HG03139 (cell line): ENCODE results near the gene POTEG.
"Not testable (repeated sequence)": the region's sequence is repeated elsewhere in the genome, so short reads cannot be mapped to it uniquely, and the experiment has no call there.

Experiments
- ATAC-seq: cut with Tn5 transposase; IDR thresholded peaks from one replicate; pipeline ENCODE4 v1.9.1; 2021; ENCODE audit not compliant: unreplicated experiment

Gene POTEG

DNA sequence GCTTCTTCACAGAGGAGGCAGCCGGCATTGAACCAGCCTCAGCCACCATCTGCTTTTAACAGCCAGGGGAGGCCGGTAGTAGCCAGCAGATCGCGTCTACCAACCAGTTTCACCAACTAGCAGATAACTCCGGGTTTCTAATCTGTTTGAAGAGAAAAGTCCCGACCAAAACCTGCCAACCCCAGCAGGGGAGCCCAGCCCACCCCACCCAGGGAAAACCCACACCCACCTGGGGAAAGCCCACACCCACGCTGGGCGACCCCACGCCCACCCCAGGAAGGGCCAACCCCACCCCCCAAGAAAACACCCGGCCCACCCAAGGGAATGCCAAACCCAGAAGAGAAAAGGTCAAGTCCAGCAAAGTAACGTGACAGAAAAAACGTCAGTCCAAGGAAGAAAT is at the start of gene POTEG:
Gene POTEG (minus strand): TSS at position 101 of the 400 bp plus-strand sequence. CDS start 52 bp downstream, at position 49.
- ATAC-seq, result not testable (repeated sequence)

DNA sequence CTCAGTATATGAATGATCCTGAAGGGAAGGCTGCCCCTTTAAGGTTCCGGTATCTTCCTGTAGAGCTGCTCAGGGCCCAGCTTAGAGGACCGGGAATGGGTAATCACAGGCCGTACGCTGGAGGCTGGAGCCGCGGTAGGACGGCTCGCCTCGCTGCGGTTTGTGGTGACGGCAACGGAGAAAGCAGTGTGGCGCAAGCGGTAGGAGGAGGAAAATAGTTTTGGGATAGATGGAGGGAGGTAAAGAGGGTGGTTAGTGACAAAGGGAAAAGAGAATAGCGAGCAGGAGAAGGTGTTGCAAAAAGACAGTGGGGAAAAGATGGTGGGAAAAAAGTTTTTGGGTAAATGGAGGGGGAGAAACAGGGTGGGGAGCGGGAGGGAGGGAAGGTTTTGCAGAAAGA is 48.0 kb upstream of the POTEG start:
- not testable (repeated sequence) for ATAC-seq

DNA sequence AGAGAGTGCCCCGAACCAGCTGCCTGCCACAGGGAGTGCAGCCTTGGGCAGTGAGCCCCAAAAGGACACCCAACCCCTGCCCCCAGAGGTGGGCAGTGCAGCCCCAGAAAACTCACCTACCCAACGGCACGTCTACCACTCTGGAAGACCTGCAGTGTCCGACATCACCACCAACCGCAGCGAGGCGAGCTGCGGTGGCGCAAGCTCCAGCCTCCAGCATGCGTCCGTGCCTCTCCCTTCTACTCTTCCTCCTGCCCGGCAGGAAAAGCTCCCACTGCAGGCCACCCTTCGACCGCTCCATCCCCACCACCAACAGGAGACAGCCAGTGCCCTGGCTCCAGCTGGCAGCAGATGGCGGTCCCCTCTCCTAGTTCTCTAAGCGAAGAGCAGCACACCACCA is 47.3 kb upstream of the POTEG start:
- ATAC-seq, result not testable (repeated sequence)

DNA sequence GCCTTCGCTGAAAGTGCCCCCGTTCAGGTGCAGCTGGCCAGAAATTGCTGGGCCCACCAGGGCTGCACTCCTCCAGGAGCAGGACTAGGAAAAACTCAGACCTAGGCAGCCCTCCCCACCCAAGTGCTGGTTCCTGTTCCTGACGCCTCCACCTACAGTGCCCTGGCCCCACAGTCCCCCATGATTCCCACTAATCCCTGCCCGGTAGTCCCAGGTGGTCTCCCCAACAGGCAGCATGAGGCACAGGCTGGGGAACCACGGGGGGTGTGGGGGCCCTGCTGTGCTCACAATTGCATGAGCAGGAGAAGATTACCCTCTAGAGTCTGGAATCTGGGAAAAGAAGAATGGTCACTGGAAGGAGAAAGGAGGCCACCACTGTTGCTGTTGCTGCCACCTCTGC is 46.4 kb upstream of the POTEG start:
- ATAC-seq, result not testable (repeated sequence)

DNA sequence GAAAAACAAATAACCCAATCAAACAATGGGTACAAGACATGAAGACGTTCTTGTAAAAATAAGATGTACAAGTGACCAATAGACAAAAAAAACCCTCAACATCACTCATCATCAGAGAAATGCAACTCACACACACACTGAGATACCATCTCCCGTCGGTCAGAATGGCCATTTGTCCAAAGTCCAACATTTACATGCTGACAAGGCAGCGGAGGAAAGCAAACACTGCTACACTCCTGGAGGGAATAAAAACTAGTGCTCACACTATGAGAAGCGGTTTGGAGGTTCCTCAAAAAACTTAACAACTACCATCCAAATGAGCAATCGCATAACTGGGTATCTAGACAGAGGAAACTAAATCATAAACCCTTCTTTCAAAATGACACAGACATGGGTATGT is 11.6 kb upstream of the POTEG start:
- ATAC-seq, result not testable (repeated sequence)

DNA sequence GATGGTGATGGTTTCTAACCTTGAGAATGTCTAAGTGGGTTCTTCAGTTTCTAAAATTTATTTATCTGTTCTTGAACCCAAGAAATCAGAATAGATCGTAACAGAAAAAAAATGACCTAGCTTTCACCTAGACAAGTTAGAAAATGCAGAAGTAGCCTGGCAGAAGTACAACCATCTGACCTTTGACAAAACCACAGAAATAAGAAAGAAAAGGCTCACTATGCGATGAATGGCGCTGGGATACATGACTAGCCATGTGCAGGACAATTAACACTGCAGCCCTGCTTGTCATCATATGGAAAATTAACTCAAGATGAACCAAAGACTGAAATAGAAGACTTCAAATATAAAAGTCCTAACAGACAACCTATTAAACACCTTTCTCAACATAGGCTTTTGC is 5.7 kb upstream of the POTEG start:
- not testable (repeated sequence) for ATAC-seq

DNA sequence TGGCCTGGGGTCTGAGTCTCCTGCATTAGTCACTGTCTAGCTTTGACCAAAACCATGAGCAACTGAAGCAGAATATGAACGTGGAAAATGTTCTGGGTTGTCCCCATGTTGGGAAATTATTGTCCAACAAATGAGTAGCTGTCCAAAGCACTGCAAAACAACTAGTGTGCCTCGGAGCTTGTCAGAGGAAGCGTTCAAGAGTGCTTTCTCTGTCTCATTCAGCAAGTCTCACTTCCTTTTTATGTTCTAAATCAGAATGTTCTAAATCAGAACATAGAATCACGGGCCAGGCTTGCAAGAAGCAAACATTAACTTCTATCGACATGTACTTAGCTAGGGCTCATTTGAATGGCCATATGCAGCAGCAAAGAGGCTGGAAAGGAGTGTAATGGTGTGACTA is 5.1 kb upstream of the POTEG start:
- not testable (repeated sequence) for ATAC-seq

DNA sequence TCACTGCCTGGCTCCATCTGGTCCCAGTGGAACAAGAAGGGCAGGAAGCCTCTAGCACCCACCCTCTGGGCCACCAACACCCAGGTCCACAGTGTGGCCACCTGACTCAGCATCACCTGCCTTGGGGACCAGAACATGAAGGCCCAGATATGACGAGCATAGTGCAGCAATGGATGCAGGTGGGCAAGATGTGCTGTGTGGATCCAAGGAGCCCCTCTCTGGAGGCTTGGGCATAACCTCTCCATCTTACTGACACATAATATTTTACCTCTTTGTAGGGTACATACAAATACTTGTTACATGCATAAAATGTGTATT is 2.9 kb upstream of the POTEG start:
- not testable (repeated sequence) for ATAC-seq

DNA sequence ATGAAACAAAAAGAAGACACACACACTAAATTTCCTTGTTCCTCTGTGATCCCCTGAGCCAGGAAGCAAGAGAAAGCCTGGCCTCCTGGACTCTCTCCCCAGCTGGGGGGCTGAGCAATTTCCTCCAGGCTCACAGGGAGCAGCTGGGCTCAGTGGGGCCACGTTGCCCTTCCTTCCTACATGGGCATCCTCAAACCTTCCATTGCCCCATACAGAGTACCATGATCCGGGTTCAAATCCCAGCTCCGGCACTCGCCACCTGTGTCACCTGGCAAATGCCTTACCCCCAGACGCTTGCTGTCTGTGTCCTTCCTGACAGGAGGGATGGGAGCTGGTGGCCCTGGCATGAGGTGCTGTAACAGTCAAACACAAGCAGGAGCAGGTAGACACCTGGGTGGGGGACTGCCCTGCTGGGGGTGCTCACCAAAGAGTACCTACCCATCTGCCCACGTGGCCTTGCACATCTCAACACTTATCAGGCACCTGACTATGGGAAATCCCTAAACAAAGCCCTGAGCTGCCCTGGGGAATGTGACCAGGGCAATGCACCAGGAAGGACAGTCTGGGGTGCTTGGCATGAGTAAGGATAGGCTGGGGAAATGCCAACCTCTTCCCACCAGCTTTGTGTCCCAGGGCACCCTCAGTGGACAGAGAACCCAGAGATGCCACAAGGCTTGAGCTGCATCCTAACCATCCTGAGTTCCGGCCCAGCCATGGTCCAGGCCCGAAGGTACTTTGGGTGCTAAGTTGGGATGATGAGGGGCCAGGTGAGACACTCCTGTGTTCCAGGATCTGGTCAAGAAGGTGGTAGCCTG is 2.4 kb upstream of the POTEG start:
- not testable (repeated sequence) for ATAC-seq

DNA sequence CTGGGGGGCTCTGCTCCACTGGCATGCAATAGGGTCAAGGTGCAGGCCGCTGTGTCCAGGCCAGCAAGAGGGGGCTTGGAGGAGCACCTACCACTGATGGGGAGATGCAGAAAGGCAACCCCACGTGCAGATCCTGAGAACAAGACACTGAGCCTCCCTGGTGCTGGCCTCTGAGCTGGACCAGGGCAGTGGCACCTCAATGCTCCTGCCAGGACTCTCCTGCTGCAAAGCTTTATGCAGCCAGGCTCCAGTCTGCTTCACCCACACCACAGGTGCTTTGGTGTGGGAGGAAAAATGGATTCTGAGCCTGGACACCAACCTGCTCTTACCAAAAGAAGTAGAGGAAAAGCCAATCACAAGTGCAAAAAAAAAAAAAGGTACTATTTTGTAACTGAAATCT is 1.7 kb upstream of the POTEG start:
- not testable (repeated sequence) for ATAC-seq

DNA sequence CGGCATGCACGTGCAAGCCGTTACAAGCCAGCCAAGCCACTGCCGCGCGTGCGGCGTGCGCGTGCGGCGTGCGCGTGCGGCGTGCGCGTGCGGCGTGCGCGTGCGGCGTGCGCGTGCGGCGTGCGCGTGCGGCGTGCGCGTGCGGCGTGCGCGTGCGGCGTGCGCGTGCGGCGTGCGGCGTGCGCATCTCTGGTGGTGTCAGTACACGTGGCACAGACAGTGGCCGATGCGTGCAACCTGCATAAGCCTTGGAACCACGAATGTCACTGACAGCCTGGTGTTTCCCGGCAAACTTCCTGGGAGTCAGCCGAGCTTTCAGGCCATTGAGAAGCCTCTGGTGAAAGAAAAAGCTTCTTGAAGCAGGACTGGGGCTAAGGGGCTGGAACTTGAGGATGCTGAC is 750 bp upstream of the POTEG start:
- ATAC-seq, result not testable (repeated sequence)

DNA sequence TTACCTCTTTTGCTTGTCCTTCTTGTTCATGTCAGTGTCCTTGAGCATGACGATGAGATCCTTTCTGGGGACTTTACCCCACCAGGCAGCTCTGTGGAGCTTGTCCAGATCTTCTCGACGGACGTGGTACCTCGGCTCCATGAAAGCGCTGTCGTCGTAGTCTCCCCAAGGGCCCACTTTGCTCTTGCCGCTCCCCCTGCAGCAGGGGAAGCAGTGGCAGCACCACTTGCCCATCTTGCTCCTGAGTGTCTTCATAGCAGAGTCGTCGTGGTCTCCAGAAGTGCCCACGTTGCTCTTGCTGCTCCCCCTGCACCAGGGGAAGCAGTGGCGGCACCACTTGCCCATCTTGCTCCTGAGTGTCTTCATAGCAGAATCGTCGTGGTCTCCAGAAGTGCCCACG is 376 bp downstream of the POTEG start:
- not testable (repeated sequence) for ATAC-seq

DNA sequence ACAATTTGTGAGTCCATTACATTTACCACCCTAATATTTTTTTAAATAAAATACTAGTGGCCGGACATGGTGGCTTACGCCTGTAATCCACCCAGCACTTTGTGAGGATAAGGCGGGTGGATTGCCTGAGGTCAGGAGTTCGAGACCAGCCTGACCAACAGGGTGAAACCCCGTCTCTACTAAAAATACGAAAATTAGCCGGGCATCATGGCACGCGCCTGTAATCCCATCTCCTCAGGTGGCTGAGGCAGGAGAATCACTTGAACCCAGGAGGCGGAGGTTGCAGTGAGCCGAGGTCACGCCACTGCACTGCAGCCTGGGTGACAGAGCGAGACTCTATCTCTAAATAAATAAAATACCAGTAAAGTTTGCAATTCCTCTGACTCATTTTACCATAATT is 25.6 kb downstream of the POTEG start:
- not testable (repeated sequence) for ATAC-seq

DNA sequence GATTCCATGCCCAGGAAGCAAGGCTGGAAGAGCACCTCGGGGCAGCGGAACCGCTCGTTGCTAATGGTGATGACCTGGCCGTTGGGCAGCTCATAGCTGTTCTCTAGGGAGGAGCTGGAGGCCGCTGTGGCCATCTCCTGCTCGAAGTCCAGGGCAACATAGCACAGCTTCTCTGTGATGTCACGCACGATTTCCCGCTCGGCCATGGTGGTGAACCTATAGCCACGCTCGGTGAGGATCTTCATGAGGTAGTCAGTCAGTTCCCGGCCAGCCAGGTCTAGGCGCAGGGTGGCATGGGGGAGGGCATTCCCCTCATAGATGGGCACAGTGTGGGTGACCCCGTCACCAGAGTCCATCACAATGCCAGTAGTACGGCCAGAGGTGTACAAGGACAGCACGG is 32.0 kb downstream of the POTEG start:
- not testable (repeated sequence) for ATAC-seq

DNA sequence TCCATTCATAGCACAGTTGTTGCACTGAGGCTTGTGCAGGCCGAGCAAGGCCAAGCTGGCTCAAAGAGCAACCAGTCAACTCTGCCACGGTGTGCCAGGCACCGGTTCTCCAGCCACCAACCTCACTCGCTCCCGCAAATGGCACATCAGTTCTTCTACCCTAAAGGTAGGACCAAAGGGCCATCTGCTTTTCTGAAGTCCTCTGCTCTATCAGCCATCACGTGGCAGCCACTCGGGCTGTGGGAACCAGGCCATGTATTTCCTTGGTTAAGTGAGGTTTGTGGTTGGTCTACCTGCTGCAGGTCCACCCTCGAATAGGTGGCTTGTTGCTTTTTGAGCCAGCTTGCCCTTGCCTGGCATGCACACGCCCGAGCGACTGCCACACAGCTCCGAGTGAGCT is 39.4 kb downstream of the POTEG start:
- ATAC-seq, result not testable (repeated sequence)

DNA sequence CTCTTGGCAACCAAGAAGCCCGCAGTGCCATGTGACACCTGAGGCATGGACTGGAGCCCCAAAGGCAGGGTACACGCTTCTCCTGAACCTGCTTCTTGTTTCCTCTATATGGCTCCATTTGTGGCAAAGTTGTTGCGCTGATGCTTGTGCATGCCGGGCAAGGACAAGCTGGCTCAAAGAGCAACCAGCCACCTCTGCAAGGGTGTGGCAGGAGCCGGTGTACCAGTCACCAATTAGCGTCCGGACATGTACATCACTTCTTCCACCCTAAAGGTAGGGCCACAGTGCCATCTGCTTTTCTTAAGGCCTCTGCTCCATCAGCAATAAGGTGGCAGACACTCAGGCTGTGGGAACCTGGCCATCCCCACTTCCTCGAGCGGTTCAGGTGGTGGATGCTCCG is 43.9 kb downstream of the POTEG start:
- ATAC-seq, result not testable (repeated sequence)

DNA sequence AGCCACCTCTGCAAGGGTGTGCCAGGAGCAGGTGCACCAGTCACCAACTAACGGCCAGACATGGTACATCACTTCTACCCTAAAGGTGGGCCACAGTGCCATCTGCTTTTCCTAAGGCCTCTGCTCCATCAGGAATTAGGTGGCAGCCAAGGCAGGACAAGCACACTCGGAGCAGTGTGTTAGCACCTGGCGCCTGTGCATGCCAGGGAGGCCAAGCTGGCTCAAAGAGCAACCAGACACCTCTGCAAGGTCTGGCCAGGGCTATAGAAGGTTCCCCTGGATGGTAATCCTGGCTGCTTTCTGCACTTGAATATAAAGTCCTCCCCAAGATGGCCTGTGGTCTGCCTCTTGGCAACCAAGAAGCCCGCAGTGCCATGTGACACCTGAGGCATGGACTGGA is 45.4 kb downstream of the POTEG start:
- not testable (repeated sequence) for ATAC-seq

DNA sequence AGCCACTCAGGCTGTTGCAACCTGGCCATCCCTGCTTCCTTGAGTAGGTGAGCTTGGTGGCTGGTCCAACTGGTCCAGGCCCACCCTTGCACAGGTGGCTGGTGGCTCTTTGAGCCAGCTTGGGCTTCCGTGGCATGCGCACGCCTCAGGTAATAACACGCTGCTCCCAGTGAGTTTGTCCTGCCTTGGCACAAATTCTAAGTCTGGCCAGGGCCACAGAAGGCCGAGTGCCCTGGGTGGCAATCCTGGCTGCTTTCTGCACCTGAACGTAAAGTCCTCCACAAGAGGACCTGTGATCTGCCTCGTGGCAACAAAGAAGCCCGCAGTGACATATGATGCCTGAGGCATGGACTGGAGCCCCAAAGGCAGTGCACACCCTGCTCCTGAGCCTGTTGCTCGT is 47.1 kb downstream of the POTEG start:
- ATAC-seq, result not testable (repeated sequence)

DNA sequence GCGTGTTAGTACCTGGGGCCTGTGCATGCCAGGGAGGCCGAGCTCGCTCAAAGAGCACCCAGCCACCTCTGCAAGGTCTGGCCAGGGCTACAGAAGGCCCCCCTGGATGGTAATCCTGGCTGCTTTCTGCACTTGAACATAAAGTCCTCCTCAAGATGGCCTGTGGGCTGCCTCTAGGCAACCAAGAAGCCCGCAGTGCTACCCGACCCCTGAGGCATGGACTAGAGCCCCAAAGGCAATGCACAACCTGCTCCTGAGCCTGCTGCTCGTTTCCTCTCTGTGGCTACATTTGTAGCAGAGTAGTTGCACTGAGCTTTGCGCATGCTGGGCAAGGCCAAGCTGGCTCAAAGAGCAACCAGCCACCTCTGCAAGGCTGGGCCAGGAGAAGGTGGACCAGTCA is 47.8 kb downstream of the POTEG start:
- ATAC-seq, result not testable (repeated sequence)

DNA sequence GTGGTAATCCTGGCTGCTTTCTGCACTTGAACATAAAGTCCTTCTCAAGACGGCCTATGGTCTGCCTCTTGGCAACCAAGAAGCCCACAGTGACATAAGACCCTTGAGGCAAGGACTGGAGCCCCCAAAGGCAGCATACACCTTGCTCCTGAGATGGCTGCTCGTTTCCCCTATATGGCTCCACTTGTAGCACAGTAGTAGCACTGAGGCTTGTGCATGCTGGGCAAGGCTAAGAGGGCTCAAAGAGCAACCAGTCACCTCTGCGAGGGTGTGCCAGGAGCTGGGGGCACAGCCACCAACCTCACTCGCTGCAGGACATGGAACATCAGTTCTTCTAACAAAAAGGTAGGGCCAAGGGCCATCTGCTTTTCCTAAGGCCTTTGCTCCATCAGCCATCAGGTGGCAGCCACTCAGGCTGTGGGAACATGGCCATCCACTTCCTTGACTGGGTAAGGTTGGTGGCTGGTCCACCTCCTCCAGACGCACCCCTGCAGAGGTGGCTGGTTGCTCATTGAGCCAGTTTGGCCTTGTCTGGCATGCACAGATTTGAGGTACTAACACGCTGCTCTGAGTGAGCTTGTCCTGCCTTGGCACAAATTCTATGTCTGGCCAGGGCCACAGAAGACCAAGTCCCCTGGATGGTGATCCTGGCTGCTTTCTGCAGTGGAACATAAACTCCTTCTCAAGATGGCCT is 49.9 kb downstream of the POTEG start:
- ATAC-seq, result not testable (repeated sequence)

DNA sequence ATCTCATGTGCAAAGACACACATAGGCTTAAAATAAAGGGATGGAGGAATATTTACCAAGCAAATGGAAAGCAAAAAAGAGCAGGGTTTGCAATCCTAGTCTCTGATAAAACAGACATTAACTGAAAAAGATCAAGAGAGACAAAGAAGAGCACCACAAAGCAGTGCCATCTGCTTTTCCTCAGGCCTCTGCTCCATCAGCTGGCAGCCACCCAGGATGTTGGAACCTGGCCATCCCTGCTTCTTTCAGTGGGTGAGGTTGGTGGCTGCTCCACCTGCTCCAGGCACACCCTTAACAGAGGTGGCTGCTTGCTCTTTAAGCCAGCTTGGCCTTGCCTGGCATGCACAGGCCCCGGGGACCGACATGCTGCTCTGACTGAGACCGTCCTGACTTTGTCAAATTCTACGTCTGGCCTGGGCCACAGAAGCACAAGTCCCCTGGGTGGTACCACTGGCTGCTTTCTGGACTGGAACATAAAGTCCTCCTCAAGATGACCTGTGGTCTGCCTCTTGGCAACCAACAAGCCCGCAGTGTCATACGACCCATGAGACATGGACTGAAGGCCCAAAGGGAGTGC is 51.0 kb downstream of the POTEG start:
- not testable (repeated sequence) for ATAC-seq

DNA sequence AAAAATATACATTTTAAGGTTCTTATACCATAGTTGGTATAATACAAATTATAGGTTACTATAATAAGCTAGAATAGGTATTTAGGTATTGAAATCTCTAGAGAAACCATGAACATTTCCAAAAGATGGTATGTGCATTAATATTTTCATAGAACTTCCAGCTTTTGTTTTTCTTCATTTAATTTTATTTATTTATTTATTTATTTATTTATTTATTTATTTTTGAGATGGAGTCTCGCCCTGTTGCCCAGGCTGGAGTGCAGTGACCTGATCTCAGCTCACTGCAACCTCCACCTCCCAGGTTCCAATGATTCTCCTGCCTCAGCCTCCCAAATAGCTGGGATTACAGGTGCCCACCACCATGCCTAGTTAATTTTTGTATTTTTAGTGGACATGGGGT is 54.0 kb downstream of the POTEG start:
- ATAC-seq, result not testable (repeated sequence)
